Brain microvascular endothelial cell (primary cell): ENCODE data around the gene LNPK.

Experiments
- DNase-seq: peaks from one replicate; pipeline ENCODE4 v3.0.0-alpha.2; 2020
- H3K27ac ChIP-seq: fragments of 250-450 bp; sonication (Bioruptor Pico); 2 replicates; pipeline ENCODE4 v1.5.1; 2020; ENCODE audit warnings: mild to moderate bottlenecking, moderate library complexity
- H3K27me3 ChIP-seq: fragments of 250-450 bp; sonication (Bioruptor Pico); replicated peaks from 2 replicates; pipeline ENCODE4 v1.5.1; 2020; ENCODE audit warnings: mild to moderate bottlenecking
- H3K36me3 ChIP-seq: fragments of 250-450 bp; sonication (Bioruptor Pico); replicated peaks from 2 replicates; pipeline ENCODE4 v1.5.1; 2020; ENCODE audit warnings: mild to moderate bottlenecking
- H3K4me3 ChIP-seq: 2 replicates; pipeline ENCODE4 v1.5.1; 2011; ENCODE audit warnings: low read depth, mild to moderate bottlenecking, control low read depth, low read length, moderate library complexity
- in situ Hi-C: cut with HindIII; loops from 2 replicates; pipeline ENCODE4 v1.10.0; 2017; ENCODE audit warnings: low sequenced_read_pairs, low pct_ligation_motif_present
- TF ChIP-seq, protein P1 (sequence below): IDR thresholded peaks from 2 replicates; pipeline ENCODE4 v1.5.1; 2011; ENCODE audit warnings: low read depth, mild to moderate bottlenecking, moderate library complexity, low read length, control low read depth, inconsistent platforms; ENCODE audit errors: missing control alignments

Gene LNPK

GRCh38 chr2:175892046-175892445 lies 110.0 kb downstream of the LNPK start:
- no peak overlapping the region for H3K27ac ChIP-seq
- DNase-seq = no peak
- in situ Hi-C loops = no loop called here
- no peaks in the 10 kb centered on the region for H3K27me3 ChIP-seq
- TF ChIP-seq, protein P1, sequence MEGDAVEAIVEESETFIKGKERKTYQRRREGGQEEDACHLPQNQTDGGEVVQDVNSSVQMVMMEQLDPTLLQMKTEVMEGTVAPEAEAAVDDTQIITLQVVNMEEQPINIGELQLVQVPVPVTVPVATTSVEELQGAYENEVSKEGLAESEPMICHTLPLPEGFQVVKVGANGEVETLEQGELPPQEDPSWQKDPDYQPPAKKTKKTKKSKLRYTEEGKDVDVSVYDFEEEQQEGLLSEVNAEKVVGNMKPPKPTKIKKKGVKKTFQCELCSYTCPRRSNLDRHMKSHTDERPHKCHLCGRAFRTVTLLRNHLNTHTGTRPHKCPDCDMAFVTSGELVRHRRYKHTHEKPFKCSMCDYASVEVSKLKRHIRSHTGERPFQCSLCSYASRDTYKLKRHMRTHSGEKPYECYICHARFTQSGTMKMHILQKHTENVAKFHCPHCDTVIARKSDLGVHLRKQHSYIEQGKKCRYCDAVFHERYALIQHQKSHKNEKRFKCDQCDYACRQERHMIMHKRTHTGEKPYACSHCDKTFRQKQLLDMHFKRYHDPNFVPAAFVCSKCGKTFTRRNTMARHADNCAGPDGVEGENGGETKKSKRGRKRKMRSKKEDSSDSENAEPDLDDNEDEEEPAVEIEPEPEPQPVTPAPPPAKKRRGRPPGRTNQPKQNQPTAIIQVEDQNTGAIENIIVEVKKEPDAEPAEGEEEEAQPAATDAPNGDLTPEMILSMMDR = no peak
- H3K4me3 ChIP-seq = no peak overlapping the region
- H3K36me3 ChIP-seq = no peaks in the 10 kb centered on the region

DNA sequence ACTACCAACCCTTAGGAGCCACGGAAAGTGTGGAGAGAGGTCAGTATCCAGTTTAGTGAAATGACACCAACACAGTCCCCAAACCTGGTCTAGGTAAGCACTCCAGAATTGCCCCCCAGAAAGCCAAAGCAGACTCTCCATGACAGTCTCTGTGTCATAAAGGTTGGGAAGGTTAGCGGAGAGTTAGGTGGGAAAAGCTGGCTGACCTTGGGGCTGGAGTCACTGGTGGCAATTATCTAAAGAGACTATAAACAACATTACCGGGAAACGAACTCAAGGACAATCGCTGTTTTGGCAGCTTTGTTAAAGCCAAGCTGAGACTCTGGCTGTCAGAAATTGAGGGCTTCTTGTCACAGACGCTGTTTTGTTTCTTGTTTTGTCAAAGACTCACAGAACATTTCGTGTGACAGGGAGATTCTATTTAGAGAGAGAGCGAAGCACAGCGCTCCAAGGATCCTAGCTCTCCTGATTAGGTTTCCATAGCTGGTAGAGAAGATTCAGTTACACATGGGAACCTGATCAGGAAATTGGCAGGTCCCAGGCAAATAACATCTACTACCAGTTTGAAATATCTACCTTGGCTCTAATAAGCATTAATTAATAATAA lies 111.3 kb downstream of the LNPK start:
- DNase-seq = no peak
- TF ChIP-seq, protein P1 = no peak
- H3K27me3 ChIP-seq = no peaks in the 10 kb centered on the region
- no peak overlapping the region for H3K27ac ChIP-seq
- in situ Hi-C loops = no loop called here
- H3K36me3 ChIP-seq = no peaks in the 10 kb centered on the region
- H3K4me3 ChIP-seq = no peak overlapping the region

GRCh38 chr2:175889701-175890302 lies 112.3 kb downstream of the LNPK start:
- Histone ChIP-seq H3K27ac (no peak overlapping the region), H3K36me3 (no peaks in the 10 kb centered on the region), H3K4me3 (no peak overlapping the region), H3K27me3 (no peaks in the 10 kb centered on the region)
- TF ChIP-seq, protein P1 = no peak
- in situ Hi-C loops = no loop called here
- DNase-seq = no peak

- Histone ChIP-seq H3K27me3 (no peaks in the 10 kb centered on the region), H3K27ac (no peak overlapping the region), H3K36me3 (no peaks in the 10 kb centered on the region), H3K4me3 (no peak overlapping the region)
- no peak for DNase-seq
- TF ChIP-seq, protein P1 = no peak
- in situ Hi-C loops = no loop called here
Observed at GRCh38 chr2:175887776-175888175, 114.3 kb downstream of the LNPK start.

DNA sequence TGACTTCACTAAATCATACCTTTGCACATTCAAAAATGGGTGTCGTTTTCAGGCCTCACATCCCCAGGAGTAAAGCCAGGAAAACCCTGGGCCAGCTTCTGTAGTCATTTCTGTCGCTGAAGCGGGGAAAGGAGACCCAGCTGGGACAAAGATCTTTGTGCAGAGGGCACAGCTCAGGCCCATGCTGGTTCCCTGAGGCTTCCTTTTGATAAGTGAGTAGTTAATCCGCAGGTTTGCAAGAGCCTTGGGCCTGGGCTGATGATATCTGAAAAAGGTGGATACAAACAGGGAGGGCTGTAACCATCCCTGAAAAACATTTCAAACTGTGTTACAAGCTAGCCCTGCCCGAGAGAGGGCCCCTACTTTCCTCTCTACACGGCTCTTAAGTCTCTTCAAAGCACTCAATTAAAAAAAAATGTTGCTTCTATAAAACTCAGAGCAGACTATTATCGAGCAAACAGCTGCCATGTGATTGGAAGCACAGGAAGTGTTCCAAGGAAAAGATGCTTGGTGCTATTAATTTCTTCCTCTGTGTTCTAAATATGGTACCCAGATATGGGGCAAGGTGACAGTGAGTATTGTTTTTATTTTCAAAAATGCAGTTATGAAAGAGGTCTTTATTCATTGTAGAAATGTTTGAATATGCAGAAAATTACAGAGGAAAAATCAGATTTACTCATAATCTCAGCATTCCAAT lies 117.2 kb downstream of the LNPK start:
- TF ChIP-seq, protein P1 = no peak
- no peak overlapping the region for H3K27ac ChIP-seq
- H3K36me3 ChIP-seq = no peaks in the 10 kb centered on the region
- DNase-seq = no peak
- in situ Hi-C loops = no loop called here
- no peak overlapping the region for H3K4me3 ChIP-seq
- H3K27me3 ChIP-seq = no peaks in the 10 kb centered on the region
